ENCODE measurements around the gene LEFTY1. TPM values are rescaled to one million over a fixed set of nuclear protein-coding genes. Genes with fewer than 3 reads are reported as not detected.

Gene LEFTY1
- total and polyA plus RNA-seq, 2 of the 13 experiments (the other 11 are each of a cell fraction or from before 2014, with no cell fraction given), result 0.29 to 0.79 TPM

DNA sequence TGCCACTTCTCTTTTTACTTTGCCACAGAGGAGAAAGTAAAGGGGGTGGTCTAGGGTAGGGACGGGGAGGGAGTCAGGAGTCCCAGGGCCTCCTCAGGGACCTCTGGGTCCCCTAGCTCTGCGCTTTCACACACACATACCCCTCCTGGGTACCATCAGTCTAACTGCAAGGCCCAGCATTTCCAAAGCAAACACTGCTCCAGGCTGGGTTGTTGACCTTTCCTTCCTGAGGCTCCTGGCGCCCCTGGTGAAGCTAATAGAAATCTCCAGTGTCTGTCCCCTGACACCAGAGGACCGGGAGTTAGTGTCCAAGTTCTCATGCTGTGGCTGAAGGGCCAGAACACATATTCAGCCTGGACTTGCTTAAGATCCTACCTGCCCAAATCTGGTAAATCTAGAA lies 10.7 kb downstream of the LEFTY1 start (continued):
- TF ChIP-seq SP1 (IDR thresholded peaks at IDR 0.05) (no peak), SP1 (CRISPR knock-in tag; IDR thresholded peaks at IDR 0.05) (no peak), YEATS2 (CRISPR knock-in tag; IDR thresholded peaks at IDR 0.05; ENCODE audit: borderline replicate concordance) (no peak), RBFOX2 (IDR thresholded peaks at IDR 0.05; ENCODE audit: low read depth, low read length) (no peak), CC2D1A (CRISPR knock-in tag; IDR thresholded peaks at IDR 0.05) (no peak), CBFB (CRISPR knock-in tag; IDR thresholded peaks at IDR 0.05) (no peak), ATAD3A (CRISPR knock-in tag; IDR thresholded peaks at IDR 0.05) (no peak), ZFY (CRISPR knock-in tag; IDR thresholded peaks at IDR 0.05) (0 out of 2 replicates have a peak, but pooled peaks have one; percentile 17)
- TF ChIP-seq, protein P1, sequence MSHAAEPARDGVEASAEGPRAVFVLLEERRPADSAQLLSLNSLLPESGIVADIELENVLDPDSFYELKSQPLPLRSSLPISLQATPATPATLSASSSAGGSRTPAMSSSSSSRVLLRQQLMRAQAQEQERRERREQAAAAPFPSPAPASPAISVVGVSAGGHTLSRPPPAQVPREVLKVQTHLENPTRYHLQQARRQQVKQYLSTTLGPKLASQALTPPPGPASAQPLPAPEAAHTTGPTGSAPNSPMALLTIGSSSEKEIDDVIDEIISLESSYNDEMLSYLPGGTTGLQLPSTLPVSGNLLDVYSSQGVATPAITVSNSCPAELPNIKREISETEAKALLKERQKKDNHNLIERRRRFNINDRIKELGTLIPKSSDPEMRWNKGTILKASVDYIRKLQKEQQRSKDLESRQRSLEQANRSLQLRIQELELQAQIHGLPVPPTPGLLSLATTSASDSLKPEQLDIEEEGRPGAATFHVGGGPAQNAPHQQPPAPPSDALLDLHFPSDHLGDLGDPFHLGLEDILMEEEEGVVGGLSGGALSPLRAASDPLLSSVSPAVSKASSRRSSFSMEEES (CRISPR knock-in tag; IDR thresholded peaks at IDR 0.05), result no peak
- TF ChIP-seq, protein P2, sequence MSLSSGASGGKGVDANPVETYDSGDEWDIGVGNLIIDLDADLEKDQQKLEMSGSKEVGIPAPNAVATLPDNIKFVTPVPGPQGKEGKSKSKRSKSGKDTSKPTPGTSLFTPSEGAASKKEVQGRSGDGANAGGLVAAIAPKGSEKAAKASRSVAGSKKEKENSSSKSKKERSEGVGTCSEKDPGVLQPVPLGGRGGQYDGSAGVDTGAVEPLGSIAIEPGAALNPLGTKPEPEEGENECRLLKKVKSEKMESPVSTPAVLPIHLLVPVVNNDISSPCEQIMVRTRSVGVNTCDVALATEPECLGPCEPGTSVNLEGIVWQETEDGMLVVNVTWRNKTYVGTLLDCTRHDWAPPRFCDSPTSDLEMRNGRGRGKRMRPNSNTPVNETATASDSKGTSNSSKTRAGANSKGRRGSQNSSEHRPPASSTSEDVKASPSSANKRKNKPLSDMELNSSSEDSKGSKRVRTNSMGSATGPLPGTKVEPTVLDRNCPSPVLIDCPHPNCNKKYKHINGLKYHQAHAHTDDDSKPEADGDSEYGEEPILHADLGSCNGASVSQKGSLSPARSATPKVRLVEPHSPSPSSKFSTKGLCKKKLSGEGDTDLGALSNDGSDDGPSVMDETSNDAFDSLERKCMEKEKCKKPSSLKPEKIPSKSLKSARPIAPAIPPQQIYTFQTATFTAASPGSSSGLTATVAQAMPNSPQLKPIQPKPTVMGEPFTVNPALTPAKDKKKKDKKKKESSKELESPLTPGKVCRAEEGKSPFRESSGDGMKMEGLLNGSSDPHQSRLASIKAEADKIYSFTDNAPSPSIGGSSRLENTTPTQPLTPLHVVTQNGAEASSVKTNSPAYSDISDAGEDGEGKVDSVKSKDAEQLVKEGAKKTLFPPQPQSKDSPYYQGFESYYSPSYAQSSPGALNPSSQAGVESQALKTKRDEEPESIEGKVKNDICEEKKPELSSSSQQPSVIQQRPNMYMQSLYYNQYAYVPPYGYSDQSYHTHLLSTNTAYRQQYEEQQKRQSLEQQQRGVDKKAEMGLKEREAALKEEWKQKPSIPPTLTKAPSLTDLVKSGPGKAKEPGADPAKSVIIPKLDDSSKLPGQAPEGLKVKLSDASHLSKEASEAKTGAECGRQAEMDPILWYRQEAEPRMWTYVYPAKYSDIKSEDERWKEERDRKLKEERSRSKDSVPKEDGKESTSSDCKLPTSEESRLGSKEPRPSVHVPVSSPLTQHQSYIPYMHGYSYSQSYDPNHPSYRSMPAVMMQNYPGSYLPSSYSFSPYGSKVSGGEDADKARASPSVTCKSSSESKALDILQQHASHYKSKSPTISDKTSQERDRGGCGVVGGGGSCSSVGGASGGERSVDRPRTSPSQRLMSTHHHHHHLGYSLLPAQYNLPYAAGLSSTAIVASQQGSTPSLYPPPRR (CRISPR knock-in tag; IDR thresholded peaks at IDR 0.05; ENCODE audit: borderline replicate concordance), result no peak
- TF ChIP-seq, protein P3, sequence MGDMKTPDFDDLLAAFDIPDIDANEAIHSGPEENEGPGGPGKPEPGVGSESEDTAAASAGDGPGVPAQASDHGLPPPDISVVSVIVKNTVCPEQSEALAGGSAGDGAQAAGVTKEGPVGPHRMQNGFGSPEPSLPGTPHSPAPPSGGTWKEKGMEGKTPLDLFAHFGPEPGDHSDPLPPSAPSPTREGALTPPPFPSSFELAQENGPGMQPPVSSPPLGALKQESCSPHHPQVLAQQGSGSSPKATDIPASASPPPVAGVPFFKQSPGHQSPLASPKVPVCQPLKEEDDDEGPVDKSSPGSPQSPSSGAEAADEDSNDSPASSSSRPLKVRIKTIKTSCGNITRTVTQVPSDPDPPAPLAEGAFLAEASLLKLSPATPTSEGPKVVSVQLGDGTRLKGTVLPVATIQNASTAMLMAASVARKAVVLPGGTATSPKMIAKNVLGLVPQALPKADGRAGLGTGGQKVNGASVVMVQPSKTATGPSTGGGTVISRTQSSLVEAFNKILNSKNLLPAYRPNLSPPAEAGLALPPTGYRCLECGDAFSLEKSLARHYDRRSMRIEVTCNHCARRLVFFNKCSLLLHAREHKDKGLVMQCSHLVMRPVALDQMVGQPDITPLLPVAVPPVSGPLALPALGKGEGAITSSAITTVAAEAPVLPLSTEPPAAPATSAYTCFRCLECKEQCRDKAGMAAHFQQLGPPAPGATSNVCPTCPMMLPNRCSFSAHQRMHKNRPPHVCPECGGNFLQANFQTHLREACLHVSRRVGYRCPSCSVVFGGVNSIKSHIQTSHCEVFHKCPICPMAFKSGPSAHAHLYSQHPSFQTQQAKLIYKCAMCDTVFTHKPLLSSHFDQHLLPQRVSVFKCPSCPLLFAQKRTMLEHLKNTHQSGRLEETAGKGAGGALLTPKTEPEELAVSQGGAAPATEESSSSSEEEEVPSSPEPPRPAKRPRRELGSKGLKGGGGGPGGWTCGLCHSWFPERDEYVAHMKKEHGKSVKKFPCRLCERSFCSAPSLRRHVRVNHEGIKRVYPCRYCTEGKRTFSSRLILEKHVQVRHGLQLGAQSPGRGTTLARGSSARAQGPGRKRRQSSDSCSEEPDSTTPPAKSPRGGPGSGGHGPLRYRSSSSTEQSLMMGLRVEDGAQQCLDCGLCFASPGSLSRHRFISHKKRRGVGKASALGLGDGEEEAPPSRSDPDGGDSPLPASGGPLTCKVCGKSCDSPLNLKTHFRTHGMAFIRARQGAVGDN (CRISPR knock-in tag; IDR thresholded peaks at IDR 0.05), result no peak
- TF ChIP-seq, protein P4, sequence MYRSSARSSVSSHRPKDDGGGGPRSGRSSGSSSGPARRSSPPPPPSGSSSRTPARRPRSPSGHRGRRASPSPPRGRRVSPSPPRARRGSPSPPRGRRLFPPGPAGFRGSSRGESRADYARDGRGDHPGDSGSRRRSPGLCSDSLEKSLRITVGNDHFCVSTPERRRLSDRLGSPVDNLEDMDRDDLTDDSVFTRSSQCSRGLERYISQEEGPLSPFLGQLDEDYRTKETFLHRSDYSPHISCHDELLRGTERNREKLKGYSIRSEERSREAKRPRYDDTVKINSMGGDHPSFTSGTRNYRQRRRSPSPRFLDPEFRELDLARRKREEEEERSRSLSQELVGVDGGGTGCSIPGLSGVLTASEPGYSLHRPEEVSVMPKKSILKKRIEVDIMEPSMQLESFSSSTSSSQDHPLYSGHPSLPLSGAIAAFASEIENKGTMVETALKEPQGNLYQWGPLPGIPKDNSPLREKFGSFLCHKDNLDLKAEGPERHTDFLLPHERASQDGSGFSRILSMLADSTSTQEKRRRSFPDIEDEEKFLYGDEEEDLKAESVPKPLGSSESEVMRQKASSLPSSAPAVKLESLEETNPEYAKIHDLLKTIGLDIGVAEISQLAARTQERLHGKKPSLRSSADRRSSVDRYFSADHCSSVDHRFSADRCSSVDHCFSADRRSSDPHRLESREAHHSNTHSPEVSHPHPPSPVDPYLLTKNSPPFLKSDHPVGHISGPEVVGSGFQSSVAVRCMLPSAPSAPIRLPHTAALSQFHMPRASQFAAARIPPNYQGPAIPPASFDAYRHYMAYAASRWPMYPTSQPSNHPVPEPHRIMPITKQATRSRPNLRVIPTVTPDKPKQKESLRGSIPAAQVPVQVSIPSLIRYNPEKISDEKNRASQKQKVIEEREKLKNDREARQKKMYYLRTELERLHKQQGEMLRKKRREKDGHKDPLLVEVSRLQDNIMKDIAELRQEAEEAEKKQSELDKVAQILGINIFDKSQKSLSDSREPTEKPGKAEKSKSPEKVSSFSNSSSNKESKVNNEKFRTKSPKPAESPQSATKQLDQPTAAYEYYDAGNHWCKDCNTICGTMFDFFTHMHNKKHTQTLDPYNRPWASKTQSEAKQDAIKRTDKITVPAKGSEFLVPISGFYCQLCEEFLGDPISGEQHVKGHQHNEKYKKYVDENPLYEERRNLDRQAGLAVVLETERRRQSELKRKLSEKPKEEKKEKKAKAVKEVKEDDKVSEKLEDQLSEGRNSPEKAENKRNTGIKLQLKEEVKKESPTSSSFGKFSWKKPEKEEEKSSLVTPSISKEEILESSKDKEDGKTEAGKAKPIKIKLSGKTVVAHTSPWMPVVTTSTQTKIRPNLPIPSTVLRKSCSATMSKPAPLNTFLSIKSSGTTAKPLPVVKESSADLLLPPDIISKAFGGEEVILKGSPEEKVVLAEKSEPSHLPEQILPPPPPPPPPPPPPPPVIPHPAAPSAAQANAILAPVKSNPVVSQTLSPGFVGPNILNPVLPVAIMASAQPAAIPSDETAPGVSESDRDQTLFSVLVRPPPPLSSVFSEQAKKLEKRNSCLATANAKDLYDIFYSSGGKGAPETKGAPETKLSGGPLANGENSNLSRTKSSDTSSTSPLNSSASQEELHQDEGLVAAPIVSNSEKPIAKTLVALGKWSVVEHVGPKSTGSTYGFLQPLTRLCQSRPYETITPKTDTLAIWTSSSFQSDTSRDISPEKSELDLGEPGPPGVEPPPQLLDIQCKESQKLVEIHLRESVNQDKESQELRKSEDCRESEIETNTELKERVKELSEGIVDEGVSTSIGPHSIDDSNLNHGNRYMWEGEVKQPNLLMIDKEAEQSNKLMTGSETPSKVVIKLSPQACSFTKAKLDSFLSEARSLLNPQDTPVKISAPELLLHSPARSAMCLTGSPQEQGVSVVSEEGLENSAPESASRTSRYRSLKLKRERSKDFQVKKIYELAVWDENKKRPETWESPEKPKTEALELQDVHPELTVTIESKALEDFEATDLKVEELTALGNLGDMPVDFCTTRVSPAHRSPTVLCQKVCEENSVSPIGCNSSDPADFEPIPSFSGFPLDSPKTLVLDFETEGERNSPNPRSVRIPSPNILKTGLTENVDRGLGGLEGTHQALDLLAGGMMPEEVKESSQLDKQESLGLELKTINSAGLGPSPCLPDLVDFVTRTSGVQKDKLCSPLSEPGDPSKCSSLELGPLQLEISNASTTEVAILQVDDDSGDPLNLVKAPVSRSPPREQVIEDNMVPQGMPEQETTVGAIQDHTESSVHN (CRISPR knock-in tag; IDR thresholded peaks at IDR 0.05), result no peak
